Activated T-helper 2 cell treated with anti-CD3 and anti-CD28 coated beads, Interferon-gamma antibody, Interleukin-2, Interleukin-4, amounts not matched to agents 10 μg/mL and 5 μg/mL and 100 μg/mL, durations not matched to agents 14 hours and 24 hours and 36 hours (primary cell): ENCODE data around the gene SRCIN1. TPM values are rescaled to one million over a fixed set of nuclear protein-coding genes. Genes with fewer than 3 reads are reported as not detected.
A peak's percentile ranks its signal among the peaks of the same experiment; 100 is the strongest.
"Not testable (repeated sequence)": the region's sequence is repeated elsewhere in the genome, so short reads cannot be mapped to it uniquely, and the experiment has no call there.

Experiments used
- DNase-seq: peaks from one replicate; pipeline ENCODE4 v3.0.0; 2021; ENCODE audit warnings: low spot score
- H3K27ac Mint-ChIP-seq: one replicate; pipeline ENCODE4 v1.8.0; 2021; ENCODE audit warnings: mixed read lengths
- H3K27me3 Mint-ChIP-seq: one replicate; pipeline ENCODE4 v1.8.0; 2021; ENCODE audit warnings: low read depth, mixed read lengths
- H3K36me3 Mint-ChIP-seq: one replicate; pipeline ENCODE4 v1.8.0; 2021; ENCODE audit warnings: low read depth, mixed read lengths
- H3K4me1 Mint-ChIP-seq: one replicate; pipeline ENCODE4 v1.8.0; 2021; ENCODE audit warnings: low read depth, mixed read lengths
- H3K4me3 Mint-ChIP-seq: one replicate; pipeline ENCODE4 v1.8.0; 2021; ENCODE audit warnings: low read depth, mild to moderate bottlenecking, moderate library complexity, mixed read lengths
- H3K9me3 Mint-ChIP-seq: one replicate; pipeline ENCODE4 v1.8.0; 2021; ENCODE audit warnings: mixed read lengths
- intact Hi-C: fragments of 100-400 bp; cut with micrococcal nuclease; formaldehyde crosslinking; loops from one replicate; pipeline ENCODE4 v1.15.1; 2023
- total RNA-seq: library from RNA; stranded (reverse); gene quantifications from 2 replicates; pipeline ENCODE4 v1.2.3, GENCODE V29; 2022

The SRCIN1 gene
- total RNA-seq, 1 donor from 2014 or later: 0.16 TPM

DNA sequence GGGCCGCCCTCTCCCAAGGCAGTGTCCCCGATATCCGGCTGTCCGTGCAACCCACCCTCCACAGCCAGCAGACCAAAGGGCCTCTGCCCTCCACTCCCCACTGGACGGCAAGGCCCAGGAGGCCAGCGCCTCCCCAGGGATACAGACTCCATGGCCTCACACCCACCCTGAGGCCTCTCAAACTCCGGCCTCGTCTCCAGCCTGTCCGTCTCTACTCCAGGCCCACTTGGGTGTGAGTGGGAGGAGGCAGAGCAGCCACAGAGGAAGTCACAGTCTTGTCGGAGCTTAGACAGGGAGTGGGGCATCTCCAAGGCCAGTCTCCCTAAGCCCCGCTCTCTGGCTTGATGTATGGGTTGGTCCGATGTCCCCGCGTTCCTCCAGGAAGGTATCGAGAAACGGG lies 73.3 kb downstream of the SRCIN1 start:
- intact Hi-C loops: no loop called here
- H3K4me1 Mint-ChIP-seq: peaks cover 6% of the 10 kb centered on the region
- DNase-seq: no peak
- peaks cover 11% of the 10 kb centered on the region for H3K27me3 Mint-ChIP-seq
- H3K27ac Mint-ChIP-seq: no peak overlapping the region
- no peak overlapping the region for H3K4me3 Mint-ChIP-seq
- H3K36me3 Mint-ChIP-seq: no peaks in the 10 kb centered on the region
- no peaks in the 10 kb centered on the region for H3K9me3 Mint-ChIP-seq

DNA sequence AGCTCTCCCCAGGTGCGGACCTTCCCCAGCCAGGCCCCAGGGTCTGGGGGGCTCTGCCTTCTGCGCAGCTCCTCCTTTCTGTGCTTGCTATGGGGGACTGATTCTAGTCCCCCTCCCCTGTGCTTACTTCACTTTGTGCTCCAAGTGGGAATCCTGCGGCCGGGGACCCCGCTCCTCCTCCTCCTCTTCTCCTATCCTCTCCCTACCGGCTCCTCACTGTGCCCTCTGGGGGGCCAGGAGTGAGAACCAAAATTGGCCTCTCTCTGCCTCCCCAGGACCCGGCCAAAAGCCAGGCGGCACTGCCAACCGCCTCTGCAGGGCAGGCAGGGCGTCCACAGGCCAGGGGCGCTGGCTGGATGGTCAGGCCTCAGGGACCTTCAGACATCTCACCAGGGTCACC lies 74.0 kb downstream of the SRCIN1 start:
- H3K36me3 Mint-ChIP-seq, DNase-seq, H3K27ac Mint-ChIP-seq, H3K4me3 Mint-ChIP-seq, H3K4me1 Mint-ChIP-seq, intact Hi-C loops, H3K9me3 Mint-ChIP-seq: not testable (repeated sequence)
- peaks cover 11% of the 10 kb centered on the region for H3K27me3 Mint-ChIP-seq

DNA sequence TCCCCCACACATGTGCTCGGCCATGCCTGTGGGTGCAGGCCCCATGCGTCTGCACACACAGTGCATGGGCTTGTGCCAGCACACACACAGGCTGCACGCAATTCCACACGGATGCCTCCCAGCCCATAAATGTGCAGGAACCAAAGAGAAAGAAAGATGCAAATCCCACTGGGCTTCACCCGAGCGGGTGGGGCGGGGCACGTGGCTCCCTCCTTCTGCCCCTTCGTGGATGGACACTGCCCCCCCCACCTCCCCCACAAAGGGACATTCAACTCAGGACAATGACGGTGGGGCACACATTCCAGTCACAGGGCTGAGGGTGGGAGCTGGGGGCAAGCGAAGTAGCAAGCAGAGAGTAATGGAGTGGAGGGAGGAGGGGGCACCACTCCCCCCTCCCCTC lies 74.9 kb downstream of the SRCIN1 start:
- peaks cover 11% of the 10 kb centered on the region for H3K27me3 Mint-ChIP-seq
- H3K4me3 Mint-ChIP-seq, H3K27ac Mint-ChIP-seq, H3K36me3 Mint-ChIP-seq, DNase-seq, intact Hi-C loops, H3K9me3 Mint-ChIP-seq, H3K4me1 Mint-ChIP-seq: not testable (repeated sequence)

DNA sequence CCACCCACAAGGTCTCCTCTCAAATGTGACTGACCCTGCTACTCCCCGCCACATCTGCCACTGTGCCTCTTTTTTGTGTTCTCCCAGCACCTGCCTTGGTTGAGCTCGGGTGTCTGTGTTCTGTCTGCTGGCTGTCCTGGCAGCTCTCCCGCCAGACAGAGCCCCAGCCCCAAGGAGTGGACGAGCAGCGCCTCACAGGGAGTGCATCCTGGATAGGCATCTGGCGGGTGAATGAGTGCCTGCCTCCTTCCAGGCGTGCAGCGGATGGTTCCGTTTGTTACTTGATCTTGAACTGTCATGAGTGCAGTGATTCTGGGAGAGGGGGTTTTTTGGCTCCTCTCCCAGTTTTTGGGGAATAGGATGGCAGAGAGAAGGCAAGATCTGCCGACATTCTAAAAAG lies 77.6 kb downstream of the SRCIN1 start:
- H3K9me3 Mint-ChIP-seq, H3K36me3 Mint-ChIP-seq, H3K4me3 Mint-ChIP-seq, H3K4me1 Mint-ChIP-seq, DNase-seq, H3K27ac Mint-ChIP-seq, intact Hi-C loops: not testable (repeated sequence)
- peaks cover 14% of the 10 kb centered on the region for H3K27me3 Mint-ChIP-seq

DNA sequence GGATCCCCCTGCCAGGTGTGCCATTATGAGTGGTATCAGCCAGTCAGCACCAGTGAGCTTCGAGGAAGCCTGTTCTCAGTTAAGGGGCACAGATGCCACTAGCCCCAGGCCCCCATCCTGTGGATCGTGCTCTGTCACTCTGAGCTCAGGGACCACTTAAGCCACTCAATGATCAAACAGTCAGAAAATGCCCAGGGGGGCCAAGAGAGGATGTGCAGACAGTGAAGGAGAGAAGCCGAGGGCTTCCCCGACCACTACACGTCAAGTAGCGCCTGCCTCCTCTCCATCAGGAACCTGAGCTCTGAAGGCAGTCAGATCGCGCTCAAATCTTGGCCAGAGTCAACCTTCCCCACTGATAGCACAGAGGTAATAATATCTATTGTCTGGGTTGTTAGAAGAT lies 79.2 kb downstream of the SRCIN1 start:
- H3K27ac Mint-ChIP-seq, intact Hi-C loops, DNase-seq, H3K4me1 Mint-ChIP-seq, H3K9me3 Mint-ChIP-seq, H3K36me3 Mint-ChIP-seq, H3K4me3 Mint-ChIP-seq: not testable (repeated sequence)
- H3K27me3 Mint-ChIP-seq: peaks cover 14% of the 10 kb centered on the region

DNA sequence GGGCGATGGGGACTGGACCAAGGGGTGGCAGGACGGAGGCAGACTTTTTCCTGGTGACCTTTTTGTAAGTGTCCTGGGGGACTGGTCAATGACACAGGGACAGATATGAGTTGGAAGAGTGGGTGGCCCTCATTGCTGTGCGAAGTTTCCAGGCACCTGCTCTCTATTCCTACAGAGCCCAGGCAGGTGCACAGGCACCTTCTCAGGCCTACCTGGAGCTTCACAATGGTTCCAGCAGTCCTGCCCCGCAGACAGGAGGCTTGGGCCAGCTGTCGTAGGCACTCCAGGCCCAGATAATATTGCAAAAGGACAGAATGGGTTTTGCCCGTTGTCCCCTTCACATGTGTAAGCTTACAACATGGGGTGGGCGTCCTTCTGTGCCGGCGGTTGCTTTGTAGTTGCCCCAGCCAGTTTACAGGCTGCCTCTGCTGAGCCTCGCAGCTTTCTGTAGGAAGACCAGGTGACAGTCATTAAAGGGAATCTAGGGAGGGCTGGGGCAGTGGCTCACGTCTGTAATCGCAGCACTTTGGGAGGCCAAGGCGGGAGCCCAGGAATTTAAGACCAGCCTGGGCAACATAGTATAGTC lies 93.2 kb downstream of the SRCIN1 start:
- Mint-ChIP-seq H3K36me3 (no peaks in the 10 kb centered on the region), H3K4me1 (peaks cover 5% of the 10 kb centered on the region), H3K27me3 (peaks cover 39% of the 10 kb centered on the region), H3K27ac (no peak overlapping the region), H3K4me3 (no peak overlapping the region), H3K9me3 (no peaks in the 10 kb centered on the region)
- no peak for DNase-seq
- intact Hi-C loops: no loop called here

DNA sequence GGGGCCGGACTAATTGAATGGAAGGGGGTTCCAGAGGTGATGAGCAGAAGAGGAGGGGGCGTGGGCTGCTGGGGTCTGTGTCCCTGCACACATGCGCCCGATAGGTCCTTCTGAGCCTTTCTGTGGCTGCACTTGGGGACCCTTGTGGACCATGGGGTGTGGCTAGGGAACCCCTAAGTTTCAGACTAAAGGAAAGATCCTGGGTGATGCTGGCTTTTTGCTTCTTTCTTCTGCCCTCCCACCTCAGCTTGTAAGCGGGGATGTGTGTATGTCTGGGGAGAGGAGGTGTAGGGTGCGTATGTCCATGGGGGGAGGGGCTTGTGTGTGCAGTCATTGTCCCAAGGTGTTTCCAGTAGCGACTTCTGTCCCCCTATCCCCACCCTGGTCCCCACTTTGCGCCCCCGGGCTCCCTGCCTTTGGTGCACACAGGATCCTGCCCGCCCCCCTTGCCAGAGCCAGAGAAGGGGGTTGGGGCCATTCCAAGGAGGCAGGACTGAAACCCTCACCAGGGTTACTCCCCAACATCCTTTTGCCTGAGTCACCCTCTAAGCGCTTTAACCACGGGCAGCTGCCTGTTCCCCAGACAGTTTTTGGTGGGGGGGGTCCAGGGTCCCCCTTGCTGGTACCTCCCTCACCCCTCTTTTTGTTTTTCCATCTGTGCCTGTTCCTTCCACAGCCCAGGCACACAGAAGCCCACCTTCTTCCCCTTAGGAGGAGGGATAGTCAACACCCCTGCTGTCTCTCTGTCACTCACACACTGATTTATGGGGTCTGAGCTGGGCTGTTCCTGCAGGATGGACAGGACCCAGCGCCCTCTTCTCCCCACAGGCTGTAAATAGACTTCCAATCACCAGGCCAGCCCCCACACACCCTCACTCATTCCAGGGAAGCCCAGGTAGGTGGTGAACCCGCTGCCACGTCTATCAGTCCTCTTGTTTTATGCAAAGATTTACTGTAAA lies 94.3 kb downstream of the SRCIN1 start:
- no peak for DNase-seq
- Mint-ChIP-seq H3K27ac (no peak overlapping the region), H3K36me3 (no peaks in the 10 kb centered on the region), H3K27me3 (peaks cover 41% of the 10 kb centered on the region), H3K4me1 (peaks cover 5% of the 10 kb centered on the region), H3K9me3 (no peaks in the 10 kb centered on the region), H3K4me3 (no peak overlapping the region)
- intact Hi-C loops: no loop called here

DNA sequence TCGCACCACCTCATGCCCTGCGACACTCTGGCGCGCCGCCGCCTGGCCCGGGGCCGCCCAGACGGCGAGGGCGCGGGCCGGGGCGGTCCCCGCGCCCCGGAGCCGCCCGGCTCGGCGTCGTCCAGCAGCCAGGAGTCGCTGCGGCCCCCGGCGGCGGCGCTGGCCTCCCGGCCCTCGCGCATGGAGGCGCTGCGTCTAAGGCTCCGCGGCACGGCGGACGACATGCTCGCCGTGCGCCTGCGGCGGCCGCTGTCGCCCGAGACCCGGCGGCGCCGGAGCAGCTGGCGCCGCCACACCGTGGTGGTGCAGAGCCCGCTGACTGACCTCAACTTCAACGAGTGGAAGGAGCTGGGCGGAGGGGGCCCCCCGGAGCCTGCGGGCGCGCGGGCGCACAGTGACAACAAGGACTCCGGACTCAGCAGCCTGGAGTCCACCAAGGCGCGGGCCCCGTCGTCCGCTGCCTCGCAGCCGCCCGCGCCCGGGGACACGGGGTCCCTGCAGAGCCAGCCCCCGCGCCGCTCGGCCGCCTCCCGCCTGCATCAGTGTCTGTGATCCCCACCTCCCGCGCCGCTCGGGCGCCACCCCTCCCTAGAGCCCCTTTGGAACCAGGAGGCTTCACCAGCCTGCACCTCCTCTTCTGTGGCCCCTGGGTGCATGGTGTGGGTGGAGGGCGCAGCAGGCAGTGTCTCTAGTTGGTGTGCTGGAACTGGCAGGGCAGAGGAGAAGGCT lies 95.2 kb downstream of the SRCIN1 start:
- no peaks in the 10 kb centered on the region for H3K36me3 Mint-ChIP-seq
- DNase-seq: no peak
- no peak overlapping the region for H3K4me3 Mint-ChIP-seq
- peaks cover 41% of the 10 kb centered on the region for H3K27me3 Mint-ChIP-seq
- H3K4me1 Mint-ChIP-seq: peaks cover 5% of the 10 kb centered on the region
- no peak overlapping the region for H3K27ac Mint-ChIP-seq
- no peaks in the 10 kb centered on the region for H3K9me3 Mint-ChIP-seq
- intact Hi-C loops: no loop called here

DNA sequence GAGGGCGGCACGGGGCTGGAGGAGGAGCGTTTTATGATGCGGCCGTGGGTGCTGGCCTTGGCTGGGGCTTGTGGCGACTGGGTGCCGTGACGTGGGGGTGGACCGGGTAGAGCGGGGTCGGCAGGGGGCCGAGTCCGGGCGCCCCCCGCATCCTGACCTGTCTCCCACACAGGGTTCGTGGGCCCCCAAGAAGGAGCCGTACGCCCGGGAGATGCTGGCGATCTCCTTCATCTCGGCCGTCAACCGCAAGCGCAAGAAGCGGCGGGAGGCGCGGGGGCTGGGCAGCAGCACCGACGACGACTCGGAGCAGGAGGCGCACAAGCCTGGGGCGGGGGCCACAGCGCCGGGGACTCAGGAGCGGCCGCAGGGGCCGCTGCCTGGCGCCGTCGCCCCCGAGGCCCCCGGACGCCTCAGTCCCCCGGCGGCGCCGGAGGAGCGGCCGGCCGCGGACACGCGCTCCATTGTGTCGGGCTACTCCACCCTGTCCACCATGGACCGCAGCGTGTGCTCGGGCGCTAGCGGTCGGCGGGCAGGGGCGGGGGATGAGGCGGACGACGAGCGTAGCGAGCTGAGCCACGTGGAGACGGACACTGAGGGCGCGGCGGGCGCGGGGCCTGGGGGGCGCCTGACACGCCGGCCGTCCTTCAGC lies 95.9 kb downstream of the SRCIN1 start:
- no peak overlapping the region for H3K27ac Mint-ChIP-seq
- intact Hi-C loops: no loop called here
- no peak for DNase-seq
- no peaks in the 10 kb centered on the region for H3K36me3 Mint-ChIP-seq
- peaks cover 5% of the 10 kb centered on the region for H3K4me1 Mint-ChIP-seq
- peak overlapping the region; percentile 78 for H3K4me3 Mint-ChIP-seq
- no peaks in the 10 kb centered on the region for H3K9me3 Mint-ChIP-seq
- H3K27me3 Mint-ChIP-seq: peaks cover 41% of the 10 kb centered on the region

DNA sequence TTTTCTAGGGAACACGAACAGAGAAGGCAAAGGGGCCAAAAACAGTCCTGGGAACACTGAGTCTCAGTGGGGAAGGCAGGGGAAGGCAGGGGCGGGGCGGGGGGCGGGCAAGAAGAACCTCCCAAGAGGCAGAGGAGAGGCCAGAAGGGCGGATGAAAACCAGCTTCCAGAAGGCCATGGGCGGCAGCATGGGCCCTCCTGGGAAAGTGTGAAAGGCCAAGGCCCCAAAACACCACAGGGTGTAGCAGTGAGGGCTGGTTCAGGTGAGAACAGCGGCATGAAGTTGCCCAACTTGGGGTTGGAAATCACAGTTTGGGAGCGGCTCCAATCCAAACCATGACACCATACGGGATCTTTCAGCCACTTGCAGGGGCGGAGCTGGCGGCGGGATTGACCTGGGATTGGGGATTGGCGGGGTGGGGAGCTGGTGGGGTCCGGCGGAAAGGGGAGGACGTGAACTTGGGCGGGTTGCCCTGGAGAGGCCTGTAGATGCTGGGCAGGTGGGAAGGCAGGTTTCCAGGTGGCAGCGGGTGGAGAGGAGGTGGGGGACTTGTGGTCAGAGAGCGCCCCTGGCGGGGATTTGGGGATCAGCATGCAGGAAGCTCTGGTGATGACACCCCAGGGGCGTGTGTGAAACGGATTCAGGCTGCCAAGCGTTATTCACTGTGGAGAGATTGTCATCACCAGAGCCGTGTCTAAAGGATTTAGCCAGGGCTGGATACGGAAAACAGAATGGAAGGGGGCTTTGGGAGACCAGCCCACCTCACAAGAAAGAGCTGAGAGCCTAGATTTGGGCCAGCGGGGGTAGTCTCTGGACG lies 96.6 kb downstream of the SRCIN1 start:
- Mint-ChIP-seq H3K9me3 (no peaks in the 10 kb centered on the region), H3K27ac (peak overlapping the region; percentile 41), H3K4me1 (peaks cover 5% of the 10 kb centered on the region), H3K27me3 (peaks cover 41% of the 10 kb centered on the region), H3K36me3 (no peaks in the 10 kb centered on the region), H3K4me3 (peak overlapping the region; percentile 78)
- peak; percentile 67 for DNase-seq
- intact Hi-C loops: no loop called here

DNA sequence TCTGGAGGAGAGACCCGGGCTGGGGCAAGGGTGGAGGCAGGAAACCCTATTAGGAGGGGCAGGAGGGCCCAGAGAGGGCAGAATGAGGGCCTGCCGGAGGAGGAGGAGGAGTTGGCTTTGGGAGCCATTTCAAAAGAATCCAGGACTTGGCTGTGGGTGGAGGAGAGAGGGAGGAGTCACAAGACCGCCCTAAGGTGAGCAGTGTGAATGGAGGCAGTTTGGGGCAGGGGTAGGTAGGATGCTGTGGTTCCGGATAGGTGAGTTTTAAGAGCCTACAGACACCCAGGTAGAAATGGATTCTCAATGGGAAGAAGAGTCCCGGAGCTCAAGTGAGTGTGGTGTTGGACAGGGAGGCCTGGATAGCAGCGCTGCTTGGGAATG lies 97.2 kb downstream of the SRCIN1 start:
- H3K36me3 Mint-ChIP-seq: no peaks in the 10 kb centered on the region
- no peak overlapping the region for H3K27ac Mint-ChIP-seq
- peaks cover 41% of the 10 kb centered on the region for H3K27me3 Mint-ChIP-seq
- intact Hi-C loops: no loop called here
- no peaks in the 10 kb centered on the region for H3K9me3 Mint-ChIP-seq
- no peak for DNase-seq
- peaks cover 5% of the 10 kb centered on the region for H3K4me1 Mint-ChIP-seq
- H3K4me3 Mint-ChIP-seq: no peak overlapping the region

DNA sequence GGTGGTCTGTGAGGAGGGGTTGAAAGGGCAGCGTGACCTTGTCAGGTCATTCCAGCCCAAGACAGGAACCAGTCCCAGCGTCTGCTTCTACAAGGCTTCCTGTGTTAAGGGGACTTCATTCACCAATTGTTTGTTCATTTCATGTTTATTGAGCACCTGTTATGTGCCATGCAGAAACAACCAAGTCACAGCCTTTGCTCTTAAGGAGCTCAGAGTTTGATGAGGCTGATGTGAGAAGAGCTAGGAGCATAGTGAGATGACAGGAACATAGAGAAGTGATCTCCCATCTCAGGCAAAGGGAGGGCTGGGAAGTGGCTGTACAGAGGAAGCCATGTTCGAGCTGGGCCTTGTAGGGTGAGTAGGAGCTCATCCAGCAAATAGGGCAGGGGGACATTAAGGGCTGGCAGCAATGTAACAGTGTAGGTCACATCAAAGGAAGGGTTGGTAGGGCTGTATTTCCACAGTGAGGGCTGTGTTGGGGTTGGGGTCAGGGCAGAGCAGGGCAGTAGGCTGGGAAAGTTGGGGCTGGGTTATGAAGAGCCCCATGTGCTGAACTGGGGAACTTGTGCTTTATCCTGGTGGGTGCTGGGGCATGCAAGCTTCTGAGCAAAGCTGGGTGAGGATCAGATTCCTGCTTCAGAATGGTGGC lies 97.7 kb downstream of the SRCIN1 start:
- Mint-ChIP-seq H3K4me1 (peaks cover 5% of the 10 kb centered on the region), H3K27ac (no peak overlapping the region), H3K36me3 (no peaks in the 10 kb centered on the region), H3K27me3 (peaks cover 41% of the 10 kb centered on the region), H3K9me3 (no peaks in the 10 kb centered on the region), H3K4me3 (no peak overlapping the region)
- intact Hi-C loops: no loop called here
- no peak for DNase-seq
